NCI-H2081 treated with DMSO at 0.1 percent for 48 hours (cell line): ENCODE results near the gene PLGLB2.
"Not testable (repeated sequence)": the region's sequence is repeated elsewhere in the genome, so short reads cannot be mapped to it uniquely, and the experiment has no call there.

ENCODE experiments used
- DNase-seq: peaks from one replicate; lab custom pipeline; 2025; lab: John Stamatoyannopoulos, UW

The PLGLB2 gene

DNA sequence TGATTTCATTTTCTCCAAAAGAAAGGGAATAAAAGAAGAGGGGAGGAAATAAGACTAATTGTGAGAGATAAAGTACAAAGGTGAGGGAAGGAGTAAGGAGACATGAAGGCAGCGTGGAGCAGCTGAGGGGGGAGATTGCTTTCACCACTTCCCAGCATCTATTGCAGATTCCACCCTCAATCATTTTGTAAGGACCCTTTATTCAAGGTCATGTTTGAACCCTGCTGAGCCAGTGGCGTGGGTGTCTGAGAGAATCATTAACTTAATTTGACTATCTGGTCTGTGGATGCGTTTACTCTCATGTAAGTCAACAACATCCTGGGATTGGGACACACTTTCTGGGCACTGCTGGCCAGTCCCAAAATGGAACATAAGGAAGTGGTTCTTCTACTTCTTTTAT lies at the start of gene PLGLB2:
PLGLB2 (plus strand) TSS at position 297 of the 400 bp plus-strand sequence; CDS start at position 364, 67 bp downstream.
- not testable (repeated sequence) for DNase-seq

DNA sequence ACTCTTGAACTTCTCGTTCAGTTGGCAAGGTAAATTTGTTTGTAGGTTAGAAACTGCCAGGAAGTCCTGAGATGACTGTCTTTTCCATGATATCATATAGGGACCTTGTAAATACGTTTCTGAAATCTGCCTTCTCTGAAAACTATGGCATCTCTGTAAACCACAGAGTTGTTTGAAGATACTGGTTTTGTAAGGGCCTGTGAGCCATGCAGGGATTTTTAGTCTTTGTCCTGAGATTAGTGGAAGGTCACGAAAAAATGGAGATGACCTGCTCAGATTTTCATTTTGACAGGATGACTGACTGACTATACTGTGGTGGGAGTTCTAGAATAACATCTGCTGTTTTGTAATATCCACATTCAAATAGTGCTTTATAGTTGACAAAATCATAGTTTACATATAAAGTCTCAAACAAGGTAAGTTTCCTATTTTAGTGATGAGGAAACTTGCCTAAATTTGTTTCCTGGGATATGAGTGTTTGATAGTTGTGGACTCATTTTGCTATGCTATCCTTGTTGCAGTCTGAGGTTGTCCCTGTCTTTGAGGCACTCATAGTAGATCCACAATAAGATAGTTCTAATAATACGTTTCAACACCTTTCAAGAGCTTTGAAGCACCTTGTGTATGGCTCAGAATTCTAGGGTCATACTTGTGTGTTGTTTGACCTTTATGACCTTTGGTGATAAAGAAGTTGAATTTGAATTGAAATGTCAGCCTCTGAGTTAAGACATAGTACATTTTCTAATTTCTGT lies 43.1 kb upstream of the PLGLB2 start:
- not testable (repeated sequence) for DNase-seq

DNA sequence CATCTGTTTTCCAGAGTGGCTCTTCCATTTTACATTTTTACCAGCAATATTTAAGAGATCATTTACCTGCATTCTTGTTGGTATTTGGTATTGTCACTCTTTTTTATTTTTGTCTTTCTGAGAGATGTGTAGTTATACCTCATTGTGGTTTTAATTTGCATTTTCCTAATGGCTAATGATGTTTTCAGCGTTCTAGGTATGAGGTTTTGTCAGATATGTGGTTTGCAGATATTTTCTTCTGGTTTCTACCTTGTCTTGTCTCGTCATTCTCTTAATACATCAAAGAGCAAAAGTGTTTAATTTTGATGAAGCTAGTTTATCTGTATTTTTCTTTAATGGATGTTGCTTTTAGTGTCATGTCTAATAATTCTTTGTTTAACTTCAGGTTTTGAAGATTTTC lies 39.5 kb upstream of the PLGLB2 start:
- not testable (repeated sequence) for DNase-seq

DNA sequence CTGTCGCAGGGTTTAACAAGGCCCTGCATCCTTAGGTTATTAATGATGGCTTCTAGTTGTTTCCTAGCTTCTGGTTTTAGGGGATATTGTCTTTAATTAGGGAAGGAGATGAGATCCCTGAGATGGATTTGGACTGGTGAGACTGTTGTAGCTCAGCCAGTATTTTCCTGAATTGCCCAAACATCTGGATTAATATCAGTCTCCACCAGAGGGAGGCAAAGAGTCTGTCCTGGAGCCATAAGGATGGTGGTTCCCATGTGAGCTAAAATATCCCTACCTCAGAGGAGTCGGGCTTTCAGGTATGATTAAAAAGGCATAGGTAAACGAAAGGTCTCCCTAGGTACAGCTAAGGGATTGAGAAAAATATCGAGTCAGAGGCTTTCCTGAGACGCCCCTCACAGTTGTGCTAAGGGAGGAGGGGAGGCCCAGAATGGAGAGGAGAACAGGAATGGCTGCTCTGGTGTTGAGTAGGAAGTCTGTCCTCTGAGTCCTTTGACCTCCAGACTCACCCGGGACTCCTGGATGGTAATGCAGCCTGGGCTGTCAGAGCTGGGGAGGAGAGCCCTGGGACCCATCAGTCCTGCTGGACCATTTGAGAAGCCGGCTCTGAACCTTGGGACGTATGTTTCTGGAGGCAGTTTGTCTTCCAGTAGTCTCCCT lies 19.8 kb upstream of the PLGLB2 start:
- not testable (repeated sequence) for DNase-seq

DNA sequence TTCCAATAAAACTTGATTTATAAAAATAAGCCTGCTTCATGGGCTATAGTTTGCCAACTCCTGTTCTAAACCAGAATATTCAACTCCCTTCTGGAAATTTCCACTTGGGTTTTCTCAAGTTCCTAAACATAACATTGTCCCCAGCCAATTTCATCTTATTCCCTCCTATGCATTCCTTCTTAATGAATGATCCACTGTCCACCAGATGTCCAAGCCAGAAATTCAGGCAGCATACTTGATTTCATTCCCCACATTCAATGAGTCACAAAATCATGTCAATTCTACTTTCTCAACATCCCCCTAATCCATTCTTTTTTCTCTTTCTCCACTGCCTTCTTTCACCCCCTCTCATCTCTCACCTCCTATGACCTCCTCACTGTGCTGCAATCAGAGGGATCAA lies 7.0 kb upstream of the PLGLB2 start:
- not testable (repeated sequence) for DNase-seq

DNA sequence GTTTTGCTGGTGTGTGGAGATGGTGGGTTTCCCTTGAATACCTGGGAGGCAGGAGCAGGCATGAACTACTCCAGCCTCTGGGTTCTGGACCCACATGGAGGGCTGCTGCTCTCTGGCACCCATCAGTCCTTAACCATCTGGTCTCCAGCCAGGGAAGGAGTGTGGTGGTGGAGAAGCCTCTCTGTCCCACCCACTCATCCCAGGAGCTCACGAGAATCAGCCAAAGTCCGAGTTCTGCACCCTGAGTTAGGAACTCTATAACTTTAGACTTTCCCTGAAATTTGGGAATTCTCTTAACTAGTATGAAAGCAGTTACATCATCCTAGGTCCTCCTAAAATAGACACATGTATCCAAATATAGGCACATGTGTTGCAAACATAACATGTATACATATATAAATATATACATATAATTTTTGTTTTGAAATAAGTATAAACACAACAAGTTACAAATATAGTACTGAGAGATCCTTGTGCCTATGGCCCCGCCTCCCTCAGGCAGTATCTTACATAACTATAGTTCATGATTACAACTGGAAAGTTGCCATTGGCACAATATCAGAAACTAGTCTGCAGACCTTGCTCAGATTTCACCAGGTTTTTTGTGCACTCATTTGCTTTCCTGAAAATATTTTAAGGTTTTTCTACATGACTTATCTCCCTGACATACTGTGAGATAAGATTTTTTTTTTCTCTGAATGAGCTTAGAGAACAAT lies 5.3 kb upstream of the PLGLB2 start:
- not testable (repeated sequence) for DNase-seq

DNA sequence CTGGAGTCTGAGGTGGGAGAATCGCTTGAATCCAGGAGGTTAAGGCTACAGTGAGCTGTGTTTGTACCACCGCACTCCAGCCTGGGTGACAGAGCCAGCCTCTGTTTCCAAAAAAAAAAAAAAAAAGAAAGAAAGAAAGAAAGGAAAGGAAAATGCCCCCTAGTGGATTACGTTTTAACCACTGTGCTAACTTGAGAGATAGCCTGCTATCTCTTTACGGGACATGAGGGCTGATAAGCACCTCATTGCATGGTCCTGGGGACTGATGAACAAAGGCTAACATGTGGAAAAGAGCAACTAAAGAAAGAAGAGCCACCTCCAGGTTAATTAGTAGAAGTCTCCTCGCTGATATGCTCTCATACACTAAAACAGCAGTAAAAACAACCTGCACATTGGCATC lies 4.2 kb upstream of the PLGLB2 start:
- DNase-seq: not testable (repeated sequence)

DNA sequence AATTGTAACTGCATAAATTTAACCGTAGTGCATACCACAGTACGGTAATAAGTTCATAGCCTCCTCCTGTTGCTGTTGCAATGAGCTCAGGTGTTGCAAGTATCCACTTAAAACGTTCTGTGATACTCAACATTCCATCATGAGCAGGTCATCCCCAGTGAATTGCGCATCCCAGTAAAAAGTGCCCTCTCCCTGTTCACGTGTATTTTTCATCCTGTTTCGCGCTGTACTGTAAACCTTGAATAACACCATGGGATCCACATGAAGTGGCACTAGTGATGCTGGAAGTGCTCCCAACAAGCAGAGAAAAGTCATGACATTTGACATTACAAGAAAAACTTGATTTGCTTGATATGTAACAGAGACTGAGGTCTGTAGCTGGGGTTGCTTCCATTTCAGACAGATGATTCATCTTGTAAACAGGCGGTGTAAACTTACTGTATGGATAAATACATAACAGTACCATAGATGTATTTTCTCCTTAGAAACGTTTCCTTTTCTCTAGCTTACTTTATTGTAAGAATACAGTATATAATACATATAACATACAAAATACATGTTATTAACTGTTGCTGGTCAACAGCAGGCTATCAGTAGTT lies 2.4 kb upstream of the PLGLB2 start:
- not testable (repeated sequence) for DNase-seq

DNA sequence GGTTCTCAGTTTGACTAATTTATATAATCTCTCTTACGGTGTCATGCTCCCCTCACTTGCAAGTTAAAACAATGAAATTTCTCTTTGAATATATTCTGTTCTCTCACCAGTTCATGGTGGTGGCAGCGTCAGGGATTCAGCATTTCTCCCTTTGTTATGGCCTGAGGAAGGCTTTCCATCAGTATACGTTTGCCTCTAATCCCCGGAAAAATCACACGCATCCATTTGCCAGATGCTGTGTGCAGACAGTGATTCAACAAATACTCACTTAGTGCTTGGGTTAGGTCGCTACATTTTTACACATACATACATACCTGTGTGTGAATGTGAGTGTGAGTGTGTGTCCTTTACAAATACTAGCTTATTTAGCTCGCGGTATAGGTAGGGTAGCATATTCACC lies 637 bp downstream of the PLGLB2 start:
- not testable (repeated sequence) for DNase-seq

DNA sequence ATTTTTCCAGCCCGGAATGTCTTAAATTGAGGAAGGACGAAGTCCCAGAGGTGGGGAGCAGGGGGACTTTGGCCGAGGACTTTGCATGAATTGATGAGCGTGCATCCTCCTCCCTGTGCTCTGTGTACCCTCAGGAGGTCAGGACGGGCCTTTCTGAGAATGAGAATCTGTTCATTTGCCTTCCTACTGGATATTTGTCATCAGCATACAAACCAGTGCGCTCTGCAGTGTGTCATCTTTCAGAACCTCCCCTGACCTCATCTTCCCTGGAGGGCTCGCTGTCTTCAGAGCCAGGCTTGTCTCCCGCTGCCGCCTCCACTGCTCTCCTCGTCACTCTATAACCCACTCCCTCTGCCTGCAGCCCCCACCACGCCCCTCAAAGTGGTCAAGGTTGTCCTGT lies 2.7 kb downstream of the PLGLB2 start:
- DNase-seq: not testable (repeated sequence)

DNA sequence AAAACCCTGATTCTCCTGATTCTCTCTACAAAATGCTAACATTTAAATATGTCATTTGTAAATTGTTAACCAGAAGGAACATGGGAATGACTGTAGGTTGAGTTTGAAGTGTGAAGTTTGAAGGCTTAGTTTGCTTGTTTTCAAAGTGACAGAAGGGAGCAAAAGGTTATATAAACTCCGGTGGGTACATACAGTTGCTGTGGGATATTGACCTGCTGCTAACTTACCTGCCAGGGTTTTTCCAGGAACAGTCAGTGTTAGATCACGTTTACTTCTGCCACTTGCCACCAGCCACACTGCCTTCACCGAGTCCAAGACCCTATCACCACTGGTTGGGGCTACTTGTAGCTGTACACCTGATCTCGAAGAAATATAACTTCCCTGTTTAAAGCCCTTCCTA lies 6.9 kb downstream of the PLGLB2 start:
- not testable (repeated sequence) for DNase-seq
